ENCODE results near the gene LCN15.

DNA sequence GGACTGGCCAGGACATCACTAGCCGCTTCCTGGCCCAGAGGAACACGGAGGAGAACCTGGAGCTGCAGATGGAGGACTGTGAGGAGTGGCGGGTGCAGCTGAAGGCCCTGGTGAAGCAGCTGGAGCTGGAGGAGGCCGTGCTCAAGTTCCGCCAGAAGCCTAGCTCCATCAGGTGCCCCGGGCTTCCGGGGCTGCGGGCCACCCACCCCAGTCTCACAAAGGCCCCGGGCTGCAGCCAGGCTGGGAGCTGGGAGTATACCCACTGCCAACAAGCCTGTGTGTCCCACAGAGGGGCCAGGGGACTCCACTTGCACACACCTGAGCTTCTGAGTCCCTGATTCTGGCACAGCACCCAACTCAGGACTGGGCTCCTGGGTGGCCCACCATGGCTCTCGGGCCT lies 41.7 kb upstream of the LCN15 start:
- TF ChIP-seq POLR2AphosphoS5 (IDR thresholded peaks at IDR 0.05; ENCODE audit: low read depth, low read length): no peak
- TF ChIP-seq, protein P1, sequence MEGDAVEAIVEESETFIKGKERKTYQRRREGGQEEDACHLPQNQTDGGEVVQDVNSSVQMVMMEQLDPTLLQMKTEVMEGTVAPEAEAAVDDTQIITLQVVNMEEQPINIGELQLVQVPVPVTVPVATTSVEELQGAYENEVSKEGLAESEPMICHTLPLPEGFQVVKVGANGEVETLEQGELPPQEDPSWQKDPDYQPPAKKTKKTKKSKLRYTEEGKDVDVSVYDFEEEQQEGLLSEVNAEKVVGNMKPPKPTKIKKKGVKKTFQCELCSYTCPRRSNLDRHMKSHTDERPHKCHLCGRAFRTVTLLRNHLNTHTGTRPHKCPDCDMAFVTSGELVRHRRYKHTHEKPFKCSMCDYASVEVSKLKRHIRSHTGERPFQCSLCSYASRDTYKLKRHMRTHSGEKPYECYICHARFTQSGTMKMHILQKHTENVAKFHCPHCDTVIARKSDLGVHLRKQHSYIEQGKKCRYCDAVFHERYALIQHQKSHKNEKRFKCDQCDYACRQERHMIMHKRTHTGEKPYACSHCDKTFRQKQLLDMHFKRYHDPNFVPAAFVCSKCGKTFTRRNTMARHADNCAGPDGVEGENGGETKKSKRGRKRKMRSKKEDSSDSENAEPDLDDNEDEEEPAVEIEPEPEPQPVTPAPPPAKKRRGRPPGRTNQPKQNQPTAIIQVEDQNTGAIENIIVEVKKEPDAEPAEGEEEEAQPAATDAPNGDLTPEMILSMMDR (IDR thresholded peaks at IDR 0.05): no peak
- TF ChIP-seq, protein P2, sequence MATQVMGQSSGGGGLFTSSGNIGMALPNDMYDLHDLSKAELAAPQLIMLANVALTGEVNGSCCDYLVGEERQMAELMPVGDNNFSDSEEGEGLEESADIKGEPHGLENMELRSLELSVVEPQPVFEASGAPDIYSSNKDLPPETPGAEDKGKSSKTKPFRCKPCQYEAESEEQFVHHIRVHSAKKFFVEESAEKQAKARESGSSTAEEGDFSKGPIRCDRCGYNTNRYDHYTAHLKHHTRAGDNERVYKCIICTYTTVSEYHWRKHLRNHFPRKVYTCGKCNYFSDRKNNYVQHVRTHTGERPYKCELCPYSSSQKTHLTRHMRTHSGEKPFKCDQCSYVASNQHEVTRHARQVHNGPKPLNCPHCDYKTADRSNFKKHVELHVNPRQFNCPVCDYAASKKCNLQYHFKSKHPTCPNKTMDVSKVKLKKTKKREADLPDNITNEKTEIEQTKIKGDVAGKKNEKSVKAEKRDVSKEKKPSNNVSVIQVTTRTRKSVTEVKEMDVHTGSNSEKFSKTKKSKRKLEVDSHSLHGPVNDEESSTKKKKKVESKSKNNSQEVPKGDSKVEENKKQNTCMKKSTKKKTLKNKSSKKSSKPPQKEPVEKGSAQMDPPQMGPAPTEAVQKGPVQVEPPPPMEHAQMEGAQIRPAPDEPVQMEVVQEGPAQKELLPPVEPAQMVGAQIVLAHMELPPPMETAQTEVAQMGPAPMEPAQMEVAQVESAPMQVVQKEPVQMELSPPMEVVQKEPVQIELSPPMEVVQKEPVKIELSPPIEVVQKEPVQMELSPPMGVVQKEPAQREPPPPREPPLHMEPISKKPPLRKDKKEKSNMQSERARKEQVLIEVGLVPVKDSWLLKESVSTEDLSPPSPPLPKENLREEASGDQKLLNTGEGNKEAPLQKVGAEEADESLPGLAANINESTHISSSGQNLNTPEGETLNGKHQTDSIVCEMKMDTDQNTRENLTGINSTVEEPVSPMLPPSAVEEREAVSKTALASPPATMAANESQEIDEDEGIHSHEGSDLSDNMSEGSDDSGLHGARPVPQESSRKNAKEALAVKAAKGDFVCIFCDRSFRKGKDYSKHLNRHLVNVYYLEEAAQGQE (IDR thresholded peaks at IDR 0.05; ENCODE audit: insufficient read depth in 1 of 2, low read depth in 2 of 2, low read length in 1 of 2): no peak

Measured in Panc1 (cell line).